ENCODE measurements around the gene PHF23.
A peak's percentile ranks its signal among the peaks of the same experiment; 100 is the strongest.
"Not testable (repeated sequence)": the region's sequence is repeated elsewhere in the genome, so short reads cannot be mapped to it uniquely, and the experiment has no call there.

Gene PHF23

DNA sequence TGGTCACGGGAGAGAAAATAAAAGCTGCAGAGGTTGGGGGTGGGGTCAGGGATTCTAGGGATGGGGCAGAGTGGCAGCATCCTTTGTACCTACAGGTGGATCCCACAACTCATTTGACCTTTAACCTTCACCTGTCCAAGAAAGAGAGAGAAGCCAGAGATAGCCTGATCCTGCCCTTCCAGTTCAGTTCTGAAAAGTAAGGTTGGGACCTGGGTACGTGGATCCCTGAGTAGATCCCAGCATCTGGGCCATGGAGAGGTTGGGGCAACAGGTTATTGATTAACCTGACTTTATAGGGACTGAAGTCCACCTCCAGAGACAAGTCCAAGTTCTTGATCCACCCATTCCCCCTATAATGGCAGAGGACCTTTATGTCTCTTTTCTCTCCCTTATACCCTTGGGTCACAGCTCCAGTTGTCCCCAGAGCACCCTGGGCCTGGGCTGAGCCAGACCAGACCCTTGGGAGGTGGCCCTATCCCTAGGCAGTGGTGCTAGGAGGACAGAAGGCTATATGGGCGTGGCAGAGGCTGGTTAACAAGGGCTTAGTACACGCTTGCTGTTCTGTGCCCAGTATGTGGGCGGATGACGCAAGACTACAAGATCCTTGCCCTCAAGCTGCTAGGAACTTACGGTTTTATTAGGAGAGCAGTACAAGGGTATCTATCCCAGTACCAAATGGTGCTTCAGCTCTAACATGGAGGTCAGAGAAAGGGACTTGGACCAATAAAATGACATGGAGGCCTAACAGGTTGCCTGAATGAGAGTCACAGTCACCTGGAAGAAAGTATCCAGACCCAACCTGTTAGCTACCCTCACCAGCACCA lies 19.7 kb upstream of the PHF23 start:
- DNase-seq = no peak

DNA sequence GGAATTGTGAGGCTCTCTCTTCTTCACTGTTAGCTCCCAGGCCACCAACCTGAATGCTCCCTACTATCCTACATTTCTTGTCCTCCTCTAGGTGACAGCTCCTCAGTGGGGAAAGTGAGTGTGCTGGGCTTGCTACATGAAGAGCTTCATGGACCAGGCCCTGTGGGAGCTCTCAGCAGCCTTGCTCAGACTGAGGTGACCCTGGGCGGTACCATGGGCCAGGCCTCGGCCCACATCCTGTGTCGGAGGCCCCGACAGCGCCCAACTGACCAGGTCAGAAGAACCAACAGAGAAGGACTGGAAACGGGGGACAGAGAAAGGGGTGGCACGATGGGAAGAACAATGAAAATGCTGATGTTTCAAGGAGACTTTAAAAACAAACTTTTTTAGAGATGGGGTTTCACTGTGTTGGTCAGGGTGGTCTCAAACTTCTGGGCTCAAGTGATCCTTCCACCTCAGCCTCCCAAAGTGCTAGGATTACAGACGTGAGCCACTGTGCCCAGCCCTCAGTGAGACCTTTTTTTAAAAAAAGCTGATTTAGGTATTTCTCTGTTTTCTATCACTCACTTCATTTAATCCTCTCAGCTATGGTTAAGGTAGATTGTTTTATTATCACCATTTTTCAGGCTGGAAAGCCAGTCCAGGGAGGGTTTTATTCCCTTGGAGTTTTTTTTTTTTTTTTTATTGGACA lies 17.7 kb upstream of the PHF23 start:
- no peak for DNase-seq

GRCh38 chr17:7254511-7254910 lies 15.3 kb upstream of the PHF23 start:
- DNase-seq = no peak

- no peak for DNase-seq
Measured at GRCh38 chr17:7253082-7253481, 13.8 kb upstream of the PHF23 start.

DNA sequence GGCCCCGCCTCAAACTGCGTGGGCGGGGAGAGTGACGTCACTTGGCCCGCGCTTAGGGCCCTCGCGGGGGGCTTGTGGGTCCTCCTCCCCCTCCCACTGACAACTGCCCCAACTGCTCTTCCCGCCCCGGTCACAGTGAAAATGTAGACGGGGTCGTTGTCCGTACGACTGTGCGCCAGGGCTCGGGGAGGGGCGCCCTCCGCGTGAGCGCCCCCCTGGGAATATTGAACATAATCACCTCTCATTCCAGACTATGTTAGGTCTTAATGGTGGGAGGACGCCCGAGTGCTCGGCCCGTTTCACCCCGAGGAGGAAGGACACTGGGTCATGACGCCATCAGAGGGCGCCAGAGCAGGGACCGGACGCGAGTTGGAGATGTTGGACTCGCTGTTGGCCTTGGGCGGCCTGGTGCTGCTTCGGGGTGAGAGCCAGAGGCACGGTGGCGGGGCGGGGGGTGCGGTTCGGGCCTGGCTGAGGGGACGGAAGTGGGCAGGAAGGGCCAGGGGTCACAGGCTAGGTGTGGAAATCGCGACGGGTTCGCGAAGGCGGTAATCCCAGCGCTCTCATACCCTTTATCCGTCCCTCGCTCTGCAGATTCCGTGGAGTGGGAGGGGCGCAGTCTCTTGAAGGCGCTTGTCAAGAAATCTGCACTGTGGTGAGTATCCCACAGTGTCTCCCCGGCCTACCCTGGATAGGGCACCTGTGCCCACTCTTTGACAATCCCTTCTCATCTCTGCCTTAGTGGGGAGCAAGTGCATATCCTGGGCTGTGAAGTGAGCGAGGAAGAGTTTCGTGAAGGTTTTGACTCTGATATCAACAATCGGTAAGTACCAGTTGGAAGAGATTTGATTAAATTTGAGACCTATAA lies 13.2 kb upstream of the PHF23 start, which contains the start of gene ELP5:
TSS of gene ELP5 (plus strand) at position 40 of the 868 bp plus-strand sequence. CDS start at position 376, 336 bp downstream.
- DNase-seq = peak; percentile 99

DNA sequence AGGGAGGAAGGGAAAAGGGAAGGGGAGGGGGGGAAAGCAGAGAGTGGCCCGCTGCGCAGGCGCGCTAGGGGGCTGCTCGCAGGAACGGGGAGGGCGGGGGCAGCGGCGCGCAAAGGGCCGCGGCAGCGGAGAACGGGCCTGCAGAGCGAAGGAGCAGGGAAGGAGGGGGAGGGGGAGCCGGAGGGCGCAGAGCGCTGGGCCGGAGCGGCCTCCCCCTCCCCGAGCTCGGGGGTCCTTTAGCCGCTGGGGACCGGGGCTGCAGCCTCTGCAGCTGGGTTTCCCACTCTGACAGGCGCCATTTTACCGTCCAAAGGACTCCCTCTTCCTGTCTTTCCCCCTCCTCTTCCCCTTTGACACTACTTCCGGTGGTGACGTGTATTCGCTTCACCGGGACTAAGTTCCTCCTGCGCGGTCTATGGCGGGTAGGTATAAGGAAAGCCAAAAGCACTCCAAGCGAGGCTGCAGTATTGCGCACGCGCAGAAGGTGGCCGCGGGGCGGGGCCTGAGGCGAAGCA lies 12.5 kb upstream of the PHF23 start, which contains the start of gene CTDNEP1:
TSS of gene CTDNEP1 (minus strand) at position 74 of the 515 bp plus-strand sequence. CDS start 438 bp downstream, outside the sequence.
- no peak for DNase-seq

- no peak for DNase-seq
Measured at GRCh38 chr17:7250695-7251627, 11.7 kb upstream of the PHF23 start.

DNA sequence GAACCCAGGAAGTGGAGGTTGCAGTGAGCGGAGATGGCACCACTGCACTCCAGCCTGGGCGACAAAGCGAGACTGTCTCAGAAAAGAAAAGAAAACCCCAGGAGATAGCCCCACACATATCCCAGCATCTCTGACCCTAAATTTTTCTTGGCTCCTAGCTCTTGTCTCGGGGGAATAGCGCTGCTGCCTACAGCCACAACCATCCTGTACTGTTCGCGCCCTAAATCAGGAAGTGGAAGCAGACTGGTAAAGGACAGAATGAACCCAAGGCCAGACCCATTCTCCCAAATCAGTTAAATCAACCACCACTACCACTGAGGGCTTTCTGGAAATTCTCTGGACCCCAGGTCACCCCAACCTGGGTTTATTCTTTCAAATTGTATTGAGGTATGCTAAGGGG lies 10.6 kb upstream of the PHF23 start:
- no peak for DNase-seq

- DNase-seq = no peak
Measured at GRCh38 chr17:7249214-7249613, 10.0 kb upstream of the PHF23 start.

DNA sequence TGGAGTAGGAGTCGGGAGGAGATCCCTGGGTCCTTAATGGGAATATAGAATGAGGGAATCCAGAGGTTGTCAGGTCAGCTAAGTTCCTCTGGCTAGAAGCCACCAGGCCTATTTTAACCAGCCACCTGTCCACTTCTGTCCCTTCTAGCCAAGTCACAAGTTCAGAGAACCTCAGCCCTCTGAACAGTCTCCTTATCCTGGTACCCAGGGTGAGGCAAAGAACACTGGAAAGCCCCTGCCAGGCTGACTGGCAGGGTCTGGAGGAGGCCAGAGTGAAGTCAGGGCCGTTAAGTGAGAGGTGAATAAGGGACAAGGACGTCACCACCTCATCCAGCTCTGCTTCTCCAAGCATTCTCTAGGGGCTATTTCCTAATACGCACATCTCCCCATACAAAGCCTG lies 9.5 kb upstream of the PHF23 start:
- no peak for DNase-seq

DNA sequence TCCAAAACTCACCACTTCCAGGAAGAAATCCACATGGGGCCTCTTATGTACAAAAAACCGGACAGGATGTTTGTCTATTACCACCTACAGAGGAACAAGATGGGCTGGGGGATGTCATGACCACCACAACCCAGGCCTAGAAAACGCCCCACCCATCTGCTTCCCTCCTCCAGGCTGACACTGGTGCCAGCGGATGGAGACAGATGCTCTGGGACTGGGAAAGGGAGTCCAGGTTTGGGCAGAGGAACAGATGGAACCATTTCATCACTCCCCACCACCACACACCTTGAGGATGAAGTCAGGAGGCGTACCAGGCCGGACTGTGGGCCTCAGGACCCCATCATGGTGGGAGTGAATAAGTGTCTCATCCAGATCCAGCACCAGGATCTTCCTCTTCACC lies 7.5 kb upstream of the PHF23 start:
- no peak for DNase-seq

DNA sequence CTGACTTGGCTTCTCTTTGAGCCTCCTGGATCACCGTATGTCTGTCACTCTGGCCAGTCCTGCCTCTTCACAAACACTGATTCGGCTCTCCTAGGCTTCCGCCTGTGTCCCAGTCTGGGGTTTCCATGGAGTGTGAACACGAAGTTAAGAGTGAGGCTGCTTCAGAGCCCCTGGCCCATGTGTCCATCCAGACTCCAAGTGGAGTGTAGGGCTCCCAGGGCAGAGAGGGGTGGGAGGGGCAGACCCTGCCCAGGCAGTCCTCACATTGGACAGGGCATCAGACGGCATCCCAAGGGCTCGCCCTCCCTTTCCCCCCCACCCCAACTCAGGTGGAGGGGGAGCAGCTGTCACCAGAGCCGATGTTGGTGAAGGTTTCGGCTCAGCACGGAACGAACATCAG lies 4.6 kb upstream of the PHF23 start:
- DNase-seq = not testable (repeated sequence)

GRCh38 chr17:7243453-7243729 lies 4.1 kb upstream of the PHF23 start:
- DNase-seq = no peak

DNA sequence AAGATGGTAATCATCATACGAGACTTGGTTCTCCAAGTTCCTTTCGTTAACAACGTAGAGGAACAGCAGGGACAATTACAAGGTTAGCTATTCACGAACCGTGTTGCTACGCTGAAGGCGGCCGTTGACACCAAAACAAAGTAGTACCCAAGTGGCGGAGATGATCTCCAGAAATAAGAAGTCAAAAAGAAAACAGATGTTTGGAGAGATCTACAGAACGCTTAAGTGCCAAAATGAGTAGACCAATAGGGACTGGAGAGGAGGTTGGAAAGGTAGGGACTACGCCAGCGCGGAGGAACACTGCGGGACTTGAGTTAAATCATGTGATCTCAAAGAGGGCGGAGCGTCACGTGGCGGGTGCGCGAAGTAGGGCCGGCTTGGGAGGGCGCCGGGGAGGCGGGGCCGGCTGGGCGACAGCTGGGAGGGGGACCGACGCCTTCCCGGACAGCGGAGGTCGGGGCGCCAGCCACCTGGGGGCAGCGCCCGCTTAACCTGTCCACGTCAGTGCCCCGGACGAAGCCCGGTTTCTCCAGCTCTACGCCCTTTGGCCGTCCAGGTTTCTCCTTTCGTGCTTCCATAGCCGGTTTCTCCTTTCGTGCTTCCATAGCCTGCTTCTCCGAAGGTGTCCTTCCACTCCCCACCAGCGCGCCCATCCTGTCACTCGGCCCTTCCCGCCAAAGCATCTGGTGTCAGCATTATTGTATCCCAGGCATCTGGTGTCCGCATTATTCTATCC lies 3.6 kb upstream of the PHF23 start:
- DNase-seq = peak; percentile 98

- peak; percentile 99 for DNase-seq
Measured at GRCh38 chr17:7241783-7242716, 2.8 kb upstream of the PHF23 start, which contains the start of gene GABARAP. Gene GABARAP (minus strand): TSS chr17:7242449. CDS start chr17:7242330, 119 bp downstream.

DNA sequence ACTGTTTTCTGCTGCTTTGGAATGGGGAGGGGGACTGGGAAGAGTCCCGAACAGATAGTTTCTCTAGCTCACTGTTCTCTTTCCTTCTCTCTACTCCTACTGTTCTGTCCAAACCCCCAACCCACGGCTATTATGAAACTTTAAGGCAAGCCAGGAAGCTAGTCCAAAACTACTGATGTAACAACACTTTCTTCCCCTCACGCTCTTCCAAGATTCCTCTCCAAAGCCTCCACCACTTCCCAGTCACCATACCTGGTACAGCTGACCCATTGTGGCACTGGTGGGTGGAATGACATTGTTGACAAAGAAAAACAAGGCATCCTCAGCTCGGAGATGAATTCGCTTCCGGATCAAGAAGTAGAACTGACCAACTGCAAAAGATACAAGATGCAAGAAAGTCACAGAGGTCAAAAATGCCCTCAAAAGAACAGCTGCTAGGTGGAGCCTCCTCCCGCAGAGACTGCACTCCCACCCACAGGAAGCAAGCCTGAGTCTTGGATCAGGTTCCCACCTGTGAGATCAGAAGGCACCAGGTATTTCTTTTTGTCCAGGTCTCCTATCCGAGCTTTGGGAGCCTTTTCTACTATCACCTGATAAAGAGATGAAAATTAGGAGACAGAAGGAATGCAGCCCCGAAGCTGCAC lies 2.0 kb upstream of the PHF23 start:
- DNase-seq = no peak

- no peak for DNase-seq
Measured at GRCh38 chr17:7240375-7240774, 1.1 kb upstream of the PHF23 start.

DNA sequence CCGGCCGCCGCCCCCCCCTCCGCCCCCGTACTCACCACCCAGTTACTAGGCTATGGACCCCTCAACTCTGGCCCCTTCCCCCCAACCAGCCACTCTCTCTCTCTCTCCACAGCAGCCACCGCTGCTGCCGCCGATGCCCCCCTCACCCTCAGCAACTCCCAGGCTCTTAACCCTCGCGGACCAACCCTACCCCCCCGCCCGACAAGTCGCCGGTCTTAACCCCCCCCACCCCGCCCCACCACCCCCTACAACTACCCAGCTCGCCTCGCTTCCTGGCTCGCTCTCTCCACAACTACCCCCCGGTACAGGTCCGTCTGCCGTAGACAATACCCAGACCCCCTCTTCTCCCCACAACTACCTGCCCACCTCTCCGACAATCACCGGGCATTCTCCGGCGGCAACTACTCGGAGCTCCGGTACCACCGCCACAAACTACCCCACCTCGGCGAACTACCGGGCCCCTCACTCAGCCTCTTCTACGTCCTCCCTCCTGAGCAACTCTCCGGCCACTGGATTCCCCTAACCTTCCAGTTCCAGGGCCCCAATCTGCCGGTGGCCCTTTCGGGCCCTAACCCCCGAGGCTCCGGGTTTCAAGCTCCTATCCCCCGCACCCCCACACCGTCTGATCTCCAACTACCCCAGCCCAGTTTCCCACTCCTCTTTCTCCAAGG lies 702 bp downstream of the PHF23 start:
- DNase-seq = peak; percentile 66

Data from right forelimb (tissue), 1 donor.